DMS53 treated with DMSO at 0.1 percent for 48 hours (cell line): ENCODE measurements around the gene MCUR1.

Source experiments
- DNase-seq: peaks from one replicate; lab custom pipeline; 2025; ENCODE audit not compliant: unreplicated experiment; lab: John Stamatoyannopoulos, UW

The MCUR1 gene

GRCh38 chr6:13741365-13741764 lies 73.0 kb downstream of the MCUR1 start:
- no peak for DNase-seq
